Renal cortex interstitium (tissue), 3 donors: Measurements from ENCODE around the gene USP17L11. TPM values are rescaled to one million over a fixed set of nuclear protein-coding genes. Genes with fewer than 3 reads are reported as not detected.

Experiments
- polyA plus RNA-seq, 3 donors: library from polyadenylated mRNA; unstranded; fragments of 120-200 nt; gene quantifications; one replicate each; pipeline ENCODE4 v1.2.1, GENCODE V29; 2013; ENCODE audit not compliant: insufficient read length in 3 of 3

USP17L11 gene
- polyA plus RNA-seq, 3 donors = not detected

Other genes with a start within 250 kb of the USP17L11 start
- gene FAM90A26, start 45.0 kb upstream of the USP17L11 start, polyA plus RNA-seq = under 1 TPM in 2 of 3 donors, not detected in 1; 0.11 to 0.20 TPM
- not detected for gene USP17L10, start 4.7 kb upstream of the USP17L11 start, polyA plus RNA-seq
- gene USP17L12, start 4.7 kb downstream of the USP17L11 start, polyA plus RNA-seq = not detected
- not detected for gene USP17L13, start 9.5 kb downstream of the USP17L11 start, polyA plus RNA-seq
- not detected for gene USP17L15, start 19.0 kb downstream of the USP17L11 start, polyA plus RNA-seq
- not detected for gene USP17L17, start 28.5 kb downstream of the USP17L11 start, polyA plus RNA-seq
- not detected for gene USP17L18, start 33.2 kb downstream of the USP17L11 start, polyA plus RNA-seq
- gene USP17L19, start 38.0 kb downstream of the USP17L11 start, polyA plus RNA-seq = not detected
- not detected for gene USP17L20, start 42.7 kb downstream of the USP17L11 start, polyA plus RNA-seq
- gene USP17L21, start 47.5 kb downstream of the USP17L11 start, polyA plus RNA-seq = not detected
- gene USP17L22, start 52.2 kb downstream of the USP17L11 start, polyA plus RNA-seq = not detected
- gene USP17L24, start 109.8 kb downstream of the USP17L11 start, polyA plus RNA-seq = not detected
- not detected for gene USP17L25, start 114.5 kb downstream of the USP17L11 start, polyA plus RNA-seq
- gene USP17L26, start 119.3 kb downstream of the USP17L11 start, polyA plus RNA-seq = not detected
- gene USP17L5, start 124.0 kb downstream of the USP17L11 start, polyA plus RNA-seq = not detected
- not detected for gene USP17L27, start 128.7 kb downstream of the USP17L11 start, polyA plus RNA-seq
- gene USP17L28, start 133.5 kb downstream of the USP17L11 start, polyA plus RNA-seq = not detected
- gene USP17L29, start 138.2 kb downstream of the USP17L11 start, polyA plus RNA-seq = not detected
- gene USP17L30, start 147.7 kb downstream of the USP17L11 start, polyA plus RNA-seq = not detected
- gene DEFB131A, start 229.0 kb downstream of the USP17L11 start, polyA plus RNA-seq = not detected